HepG2 (cell line): ENCODE measurements around the gene PPP2R5D. TPM values are rescaled to one million over a fixed set of nuclear protein-coding genes. Genes with fewer than 3 reads are reported as not detected.

Experiments
- ARNT2 ChIP-seq: sonication (generic); formaldehyde crosslinking; IDR thresholded peaks from 2 replicates; pipeline ENCODE4 v1.8.0; 2022; ENCODE audit warnings: mild to moderate bottlenecking, low read depth, missing genetic modification reagents, moderate library complexity
- ARNTL ChIP-seq: sonication (generic); formaldehyde crosslinking; IDR thresholded peaks from 2 replicates; pipeline ENCODE4 v1.4.0; 2020; ENCODE audit warnings: mild to moderate bottlenecking, missing genetic modification reagents
- CEBPG ChIP-seq: IDR thresholded peaks from 2 replicates; pipeline ENCODE4 v1.6.1; 2016
- HCFC1 ChIP-seq: fragments of 150-350 bp; IDR thresholded peaks from 2 replicates; pipeline ENCODE4 v1.6.1; 2014; ENCODE audit warnings: low read depth, low read length
- HNRNPLL ChIP-seq: fragments of 200-400 bp; formaldehyde crosslinking; IDR thresholded peaks from 2 replicates; pipeline ENCODE4 v1.6.1; 2017; ENCODE audit warnings: mild to moderate bottlenecking, low read depth, low read length; ENCODE audit not compliant: poor library complexity, severe bottlenecking
- LCORL ChIP-seq, 2 experiments: fragments of 450-650 bp in 1 of 2; sonication (generic) in 1 of 2; formaldehyde crosslinking in 1 of 2; IDR thresholded peaks; 2 replicates each; pipeline versions ENCODE4 v1.5.0 to v1.6.1; 2017 to 2020; ENCODE audit warnings: antibody characterized with exemption in 1 of 2, missing genetic modification reagents in 1 of 2
- MIER3 ChIP-seq: IDR thresholded peaks from 2 replicates; pipeline ENCODE4 v1.6.1; 2016; ENCODE audit warnings: missing compliant biosample characterization, borderline replicate concordance
- PAWR ChIP-seq: sonication (generic); formaldehyde crosslinking; IDR thresholded peaks from 2 replicates; pipeline ENCODE4 v1.4.0; 2020; ENCODE audit warnings: missing genetic modification reagents, mild to moderate bottlenecking, borderline replicate concordance
- PITX1 ChIP-seq: sonication (generic); formaldehyde crosslinking; IDR thresholded peaks from 2 replicates; pipeline ENCODE4 v1.5.1; 2020; ENCODE audit warnings: mild to moderate bottlenecking, missing genetic modification reagents
- SNRNP70 ChIP-seq: fragments of 200-400 bp; formaldehyde crosslinking; IDR thresholded peaks from 2 replicates; pipeline ENCODE4 v1.6.1; 2017; ENCODE audit warnings: mild to moderate bottlenecking, low read depth, low read length, moderate library complexity
- STAG1 ChIP-seq: sonication (generic); formaldehyde crosslinking; IDR thresholded peaks from 2 replicates; pipeline ENCODE4 v1.4.0; 2020; ENCODE audit warnings: missing genetic modification reagents
- ZKSCAN8 ChIP-seq: IDR thresholded peaks from 2 replicates; pipeline ENCODE4 v1.6.1; 2016; ENCODE audit warnings: borderline replicate concordance, missing genetic modification reagents, missing compliant biosample characterization
- ZNF234 ChIP-seq: sonication (generic); formaldehyde crosslinking; conservative IDR thresholded peaks from 2 replicates; pipeline ENCODE4 v1.5.1; 2020; ENCODE audit warnings: mild to moderate bottlenecking, missing genetic modification reagents
- ZNF564 ChIP-seq: sonication (generic); formaldehyde crosslinking; IDR thresholded peaks from 2 replicates; pipeline ENCODE4 v1.8.1; 2023; ENCODE audit warnings: mild to moderate bottlenecking, missing genetic modification reagents
- ZNF574 ChIP-seq: sonication (generic); formaldehyde crosslinking; IDR thresholded peaks from 2 replicates; pipeline ENCODE4 v1.4.0; 2020; ENCODE audit warnings: missing genetic modification reagents
- polyA plus RNA-seq, 8 experiments: library from polyadenylated mRNA; depleted of rRNA in 3 of 8; stranded (reverse) in 7 of 8; unstranded in 1 of 8; fragments of >200 nt; fragmentation: Illumina TruSeq in 4 of 8; extraction: Trizol in 4 of 8; gene quantifications; 2 replicates each; pipeline versions ENCODE4 v1.2.1 to v1.2.3, GENCODE V29; 2011 to 2016; ENCODE audit warnings: low read depth in 4 of 8, missing spikeins in 1 of 8, mixed read lengths in 1 of 8; ENCODE audit not compliant: insufficient read depth in 1 of 8
- total RNA-seq, 5 experiments: library from RNA; depleted of rRNA; stranded (reverse); fragments of >200 nt; fragmentation: Illumina TruSeq; extraction: Trizol; gene quantifications; 2 replicates each; pipeline ENCODE4 v1.2.3, GENCODE V29; 2016; ENCODE audit warnings: low read depth in 1 of 5
- TF ChIP-seq, protein P1 (sequence below): IDR thresholded peaks from 2 replicates; pipeline ENCODE4 v1.4.0; 2020; ENCODE audit warnings: mild to moderate bottlenecking, missing genetic modification reagents
- TF ChIP-seq, protein P2 (sequence below): sonication (generic); formaldehyde crosslinking; IDR thresholded peaks from 2 replicates; pipeline ENCODE4 v1.4.0; 2020; ENCODE audit warnings: mild to moderate bottlenecking, missing genetic modification reagents
- TF ChIP-seq, protein P3 (sequence below): sonication (generic); formaldehyde crosslinking; IDR thresholded peaks from 2 replicates; pipeline ENCODE4 v1.8.1; 2022; ENCODE audit warnings: mild to moderate bottlenecking, missing genetic modification reagents
- TF ChIP-seq, protein P4 (sequence below): sonication (generic); formaldehyde crosslinking; IDR thresholded peaks from 2 replicates; pipeline ENCODE4 v1.4.0; 2020; ENCODE audit warnings: low read depth, mild to moderate bottlenecking, missing genetic modification reagents

Gene PPP2R5D
- total and polyA plus RNA-seq, 2 of the 13 experiments (the other 11 are each of a cell fraction or from before 2014, with no cell fraction given) = 53.7 to 60.4 TPM

DNA sequence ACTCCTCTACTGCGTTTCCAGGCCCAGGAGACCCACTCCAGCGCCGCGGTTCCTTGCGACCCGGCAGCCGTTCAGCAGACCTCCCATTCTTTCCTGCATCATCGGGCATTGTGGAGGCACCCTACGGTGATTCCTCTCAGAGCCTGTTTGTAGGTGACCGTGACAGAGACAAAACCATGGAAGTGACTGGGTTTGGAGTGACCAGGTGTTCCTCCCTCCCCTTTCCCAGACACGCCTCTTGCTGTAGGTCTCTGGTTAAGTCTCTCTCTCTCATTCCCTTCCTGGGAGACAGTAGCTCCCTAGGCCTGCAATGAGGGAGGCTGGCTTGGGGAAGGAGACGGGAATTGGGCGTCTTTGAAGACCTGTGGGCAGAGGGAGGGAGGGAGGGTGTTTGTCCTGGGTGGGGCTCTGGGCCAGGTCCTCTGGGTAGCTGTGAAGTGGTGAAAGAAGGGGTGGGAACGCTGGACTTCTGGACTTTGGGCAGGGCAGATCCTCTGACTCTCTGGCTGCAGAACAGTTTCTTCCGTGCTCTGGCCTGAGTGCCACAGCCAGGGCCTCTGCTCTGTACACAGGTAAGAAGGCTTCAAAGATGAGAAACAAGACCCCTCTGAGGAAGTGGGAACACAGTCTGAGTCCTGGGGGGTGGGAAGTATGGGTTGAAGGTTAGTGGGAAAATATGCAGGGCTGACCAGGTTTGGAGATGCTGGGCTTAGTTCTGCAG, 75.8 kb downstream of the PPP2R5D start (continued):
- TF ChIP-seq ZNF574 (CRISPR knock-in tag) (peak; percentile 1), MIER3 (CRISPR knock-in tag) (peak; percentile 69), HCFC1 (no peak), ARNTL (CRISPR knock-in tag) (peak; percentile 72), LCORL (IDR thresholded peaks at IDR 0.05) (no peak), LCORL (CRISPR knock-in tag; IDR thresholded peaks at IDR 0.05) (peak; percentile 90), ZNF564 (CRISPR knock-in tag) (peak; percentile 35; the same call in 1 of the 2 replicates), PAWR (0 out of 2 replicates have a peak, but pooled peaks have one; percentile 44), ZNF234 (CRISPR knock-in tag) (no peak), ARNT2 (CRISPR knock-in tag) (no peak; the same call in 1 of the 2 replicates), PITX1 (peak; percentile 60; the same call in 1 of the 2 replicates), HNRNPLL (no peak), SNRNP70 (no peak), ZKSCAN8 (CRISPR knock-in tag) (0 out of 2 replicates have a peak, but pooled peaks have one; percentile 35), STAG1 (CRISPR knock-in tag) (no peak), CEBPG (CRISPR knock-in tag) (peak; percentile 59; the same call in 1 of the 2 replicates)
- TF ChIP-seq, protein P1, sequence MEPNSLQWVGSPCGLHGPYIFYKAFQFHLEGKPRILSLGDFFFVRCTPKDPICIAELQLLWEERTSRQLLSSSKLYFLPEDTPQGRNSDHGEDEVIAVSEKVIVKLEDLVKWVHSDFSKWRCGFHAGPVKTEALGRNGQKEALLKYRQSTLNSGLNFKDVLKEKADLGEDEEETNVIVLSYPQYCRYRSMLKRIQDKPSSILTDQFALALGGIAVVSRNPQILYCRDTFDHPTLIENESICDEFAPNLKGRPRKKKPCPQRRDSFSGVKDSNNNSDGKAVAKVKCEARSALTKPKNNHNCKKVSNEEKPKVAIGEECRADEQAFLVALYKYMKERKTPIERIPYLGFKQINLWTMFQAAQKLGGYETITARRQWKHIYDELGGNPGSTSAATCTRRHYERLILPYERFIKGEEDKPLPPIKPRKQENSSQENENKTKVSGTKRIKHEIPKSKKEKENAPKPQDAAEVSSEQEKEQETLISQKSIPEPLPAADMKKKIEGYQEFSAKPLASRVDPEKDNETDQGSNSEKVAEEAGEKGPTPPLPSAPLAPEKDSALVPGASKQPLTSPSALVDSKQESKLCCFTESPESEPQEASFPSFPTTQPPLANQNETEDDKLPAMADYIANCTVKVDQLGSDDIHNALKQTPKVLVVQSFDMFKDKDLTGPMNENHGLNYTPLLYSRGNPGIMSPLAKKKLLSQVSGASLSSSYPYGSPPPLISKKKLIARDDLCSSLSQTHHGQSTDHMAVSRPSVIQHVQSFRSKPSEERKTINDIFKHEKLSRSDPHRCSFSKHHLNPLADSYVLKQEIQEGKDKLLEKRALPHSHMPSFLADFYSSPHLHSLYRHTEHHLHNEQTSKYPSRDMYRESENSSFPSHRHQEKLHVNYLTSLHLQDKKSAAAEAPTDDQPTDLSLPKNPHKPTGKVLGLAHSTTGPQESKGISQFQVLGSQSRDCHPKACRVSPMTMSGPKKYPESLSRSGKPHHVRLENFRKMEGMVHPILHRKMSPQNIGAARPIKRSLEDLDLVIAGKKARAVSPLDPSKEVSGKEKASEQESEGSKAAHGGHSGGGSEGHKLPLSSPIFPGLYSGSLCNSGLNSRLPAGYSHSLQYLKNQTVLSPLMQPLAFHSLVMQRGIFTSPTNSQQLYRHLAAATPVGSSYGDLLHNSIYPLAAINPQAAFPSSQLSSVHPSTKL = peak; percentile 64
- TF ChIP-seq, protein P2, sequence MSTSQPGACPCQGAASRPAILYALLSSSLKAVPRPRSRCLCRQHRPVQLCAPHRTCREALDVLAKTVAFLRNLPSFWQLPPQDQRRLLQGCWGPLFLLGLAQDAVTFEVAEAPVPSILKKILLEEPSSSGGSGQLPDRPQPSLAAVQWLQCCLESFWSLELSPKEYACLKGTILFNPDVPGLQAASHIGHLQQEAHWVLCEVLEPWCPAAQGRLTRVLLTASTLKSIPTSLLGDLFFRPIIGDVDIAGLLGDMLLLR = no peak
- TF ChIP-seq, protein P3, sequence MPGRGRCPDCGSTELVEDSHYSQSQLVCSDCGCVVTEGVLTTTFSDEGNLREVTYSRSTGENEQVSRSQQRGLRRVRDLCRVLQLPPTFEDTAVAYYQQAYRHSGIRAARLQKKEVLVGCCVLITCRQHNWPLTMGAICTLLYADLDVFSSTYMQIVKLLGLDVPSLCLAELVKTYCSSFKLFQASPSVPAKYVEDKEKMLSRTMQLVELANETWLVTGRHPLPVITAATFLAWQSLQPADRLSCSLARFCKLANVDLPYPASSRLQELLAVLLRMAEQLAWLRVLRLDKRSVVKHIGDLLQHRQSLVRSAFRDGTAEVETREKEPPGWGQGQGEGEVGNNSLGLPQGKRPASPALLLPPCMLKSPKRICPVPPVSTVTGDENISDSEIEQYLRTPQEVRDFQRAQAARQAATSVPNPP (CRISPR knock-in tag) = no peak
- TF ChIP-seq, protein P4, sequence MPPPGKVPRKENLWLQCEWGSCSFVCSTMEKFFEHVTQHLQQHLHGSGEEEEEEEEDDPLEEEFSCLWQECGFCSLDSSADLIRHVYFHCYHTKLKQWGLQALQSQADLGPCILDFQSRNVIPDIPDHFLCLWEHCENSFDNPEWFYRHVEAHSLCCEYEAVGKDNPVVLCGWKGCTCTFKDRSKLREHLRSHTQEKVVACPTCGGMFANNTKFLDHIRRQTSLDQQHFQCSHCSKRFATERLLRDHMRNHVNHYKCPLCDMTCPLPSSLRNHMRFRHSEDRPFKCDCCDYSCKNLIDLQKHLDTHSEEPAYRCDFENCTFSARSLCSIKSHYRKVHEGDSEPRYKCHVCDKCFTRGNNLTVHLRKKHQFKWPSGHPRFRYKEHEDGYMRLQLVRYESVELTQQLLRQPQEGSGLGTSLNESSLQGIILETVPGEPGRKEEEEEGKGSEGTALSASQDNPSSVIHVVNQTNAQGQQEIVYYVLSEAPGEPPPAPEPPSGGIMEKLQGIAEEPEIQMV (CRISPR knock-in tag) = 0 out of 2 replicates have a peak, but pooled peaks have one; percentile 59
